HG03378 (cell line): Measurements from ENCODE around the gene C1orf210.

Source experiments
- ATAC-seq: cut with Tn5 transposase; IDR thresholded peaks from one replicate; pipeline ENCODE4 v1.9.1; 2021; ENCODE audit warnings: mild to moderate bottlenecking, moderate library complexity; ENCODE audit not compliant: unreplicated experiment

C1orf210 gene

GRCh38 chr1:43312663-43313515, 27.5 kb upstream of the C1orf210 start:
- no peak for ATAC-seq

GRCh38 chr1:43312212-43312623, 26.8 kb upstream of the C1orf210 start:
- ATAC-seq, result no peak

- ATAC-seq, result no peak
Observed at GRCh38 chr1:43311521-43311920, 26.1 kb upstream of the C1orf210 start.

- ATAC-seq, result no peak
Observed at GRCh38 chr1:43309405-43310025, 24.1 kb upstream of the C1orf210 start.

GRCh38 chr1:43308635-43309404, 23.4 kb upstream of the C1orf210 start:
- no peak for ATAC-seq

GRCh38 chr1:43307458-43308158, 22.2 kb upstream of the C1orf210 start:
- ATAC-seq, result no peak

- no peak for ATAC-seq
Observed at GRCh38 chr1:43306688-43307457, 21.5 kb upstream of the C1orf210 start.

- ATAC-seq, result no peak
Observed at GRCh38 chr1:43305926-43306687, 20.7 kb upstream of the C1orf210 start.

- ATAC-seq, result no peak
Observed at GRCh38 chr1:43305461-43305860, 20.1 kb upstream of the C1orf210 start.

- no peak for ATAC-seq
Observed at GRCh38 chr1:43304771-43305300, 19.5 kb upstream of the C1orf210 start.

GRCh38 chr1:43304314-43304681, 18.9 kb upstream of the C1orf210 start:
- ATAC-seq, result no peak

- no peak for ATAC-seq
Observed at GRCh38 chr1:43303471-43304313, 18.3 kb upstream of the C1orf210 start.

GRCh38 chr1:43302721-43303470, 17.5 kb upstream of the C1orf210 start:
- no peak for ATAC-seq

- ATAC-seq, result no peak
Observed at GRCh38 chr1:43302201-43302600, 16.8 kb upstream of the C1orf210 start.

- no peak for ATAC-seq
Observed at GRCh38 chr1:43300378-43301094, 15.2 kb upstream of the C1orf210 start, which contains the start of gene TIE1. TIE1 (plus strand) TSS chr1:43300982; CDS start chr1:43301072, 90 bp downstream.

GRCh38 chr1:43299101-43299500, 13.7 kb upstream of the C1orf210 start:
- ATAC-seq, result no peak

GRCh38 chr1:43298055-43298454, 12.7 kb upstream of the C1orf210 start:
- no peak for ATAC-seq
